ENCODE measurements around the gene RAMACL.

Gene RAMACL

GRCh38 chr6:166555086-166555485, 31.4 kb downstream of the RAMACL start:
- H3K4me1 Mint-ChIP-seq, result peaks cover 7% of the 10 kb centered on the region
- H3K27me3 Mint-ChIP-seq (ENCODE audit: low read depth), result peaks cover 13% of the 10 kb centered on the region
- peaks cover 5% of the 10 kb centered on the region for H3K36me3 Mint-ChIP-seq (ENCODE audit: low read depth)
- H3K9me3 Mint-ChIP-seq, result peaks cover 18% of the 10 kb centered on the region
- H3K4me3 Mint-ChIP-seq, result no peak overlapping the region
- TF ChIP-seq CTCF (IDR thresholded peaks at IDR 0.05; ENCODE audit: unreplicated experiment in 3 of 3), result no peak
- H3K27ac Mint-ChIP-seq, result peak overlapping the region in 2 of 3 experiments; percentile 30 to 61

GRCh38 chr6:166554316-166554715, 32.2 kb downstream of the RAMACL start:
- H3K27ac Mint-ChIP-seq, result peak overlapping the region; percentile 25 to 65 (median 58)
- peaks cover 13% of the 10 kb centered on the region for H3K27me3 Mint-ChIP-seq (ENCODE audit: low read depth)
- no peak for TF ChIP-seq CTCF (IDR thresholded peaks at IDR 0.05; ENCODE audit: unreplicated experiment in 3 of 3)
- H3K9me3 Mint-ChIP-seq, result peaks cover 16% of the 10 kb centered on the region
- H3K4me1 Mint-ChIP-seq, result peaks cover 7% of the 10 kb centered on the region
- peaks cover 5% of the 10 kb centered on the region for H3K36me3 Mint-ChIP-seq (ENCODE audit: low read depth)
- H3K4me3 Mint-ChIP-seq, result no peak overlapping the region

GRCh38 chr6:166553563-166554271, 32.8 kb downstream of the RAMACL start:
- Mint-ChIP-seq H3K4me1 (peaks cover 7% of the 10 kb centered on the region), H3K27me3 (ENCODE audit: low read depth) (peaks cover 10% of the 10 kb centered on the region), H3K27ac (peak overlapping the region; percentile 25 to 65 (median 58)), H3K36me3 (ENCODE audit: low read depth) (peaks cover under 1% of the 10 kb centered on the region), H3K4me3 (peak overlapping the region in 1 of 3 experiments; percentile 11), H3K9me3 (peaks cover 14% of the 10 kb centered on the region)
- no peak for TF ChIP-seq CTCF (IDR thresholded peaks at IDR 0.05; ENCODE audit: unreplicated experiment in 3 of 3)

- no peak for TF ChIP-seq CTCF (IDR thresholded peaks at IDR 0.05; ENCODE audit: unreplicated experiment in 3 of 3)
- Mint-ChIP-seq H3K9me3 (peaks cover 16% of the 10 kb centered on the region), H3K27ac (no peak overlapping the region), H3K36me3 (ENCODE audit: low read depth) (no peaks in the 10 kb centered on the region), H3K4me1 (peaks cover 7% of the 10 kb centered on the region), H3K4me3 (no peak overlapping the region), H3K27me3 (ENCODE audit: low read depth) (peaks cover 6% of the 10 kb centered on the region)
Measured at GRCh38 chr6:166552600-166552999, 33.9 kb downstream of the RAMACL start.

- no peak for TF ChIP-seq CTCF (IDR thresholded peaks at IDR 0.05; ENCODE audit: unreplicated experiment in 3 of 3)
- H3K27me3 Mint-ChIP-seq (ENCODE audit: low read depth), result peaks cover 6% of the 10 kb centered on the region
- H3K36me3 Mint-ChIP-seq (ENCODE audit: low read depth), result no peaks in the 10 kb centered on the region
- no peak overlapping the region for H3K27ac Mint-ChIP-seq
- H3K4me3 Mint-ChIP-seq, result no peak overlapping the region
- H3K4me1 Mint-ChIP-seq, result peaks cover 7% of the 10 kb centered on the region
- H3K9me3 Mint-ChIP-seq, result peaks cover 14% of the 10 kb centered on the region
Measured at GRCh38 chr6:166551754-166552495, 34.6 kb downstream of the RAMACL start.
